GM23338 (cell line): Measurements from ENCODE around the gene BEND7. TPM values are rescaled to one million over a fixed set of nuclear protein-coding genes. Genes with fewer than 3 reads are reported as not detected.

ENCODE experiments used
- ATAC-seq: fragments of 200-7000 bp; cut with Tn5 transposase; 3 replicates; pipeline ENCODE4 v1.9.1; 2020
- DNase-seq: peaks from one replicate; pipeline ENCODE4 v3.0.0-alpha.2; 2015; ENCODE audit warnings: low spot score
- H2AFZ ChIP-seq: fragments of 200-600 bp; sonication (generic); 2 replicates; pipeline ENCODE4 v1.8.0; 2016; ENCODE audit warnings: antibody characterized with exemption, mild to moderate bottlenecking, moderate library complexity
- H3F3A ChIP-seq: fragments of 200-600 bp; sonication (generic); replicated peaks from 2 replicates; pipeline ENCODE4 v1.8.0; 2017; ENCODE audit warnings: antibody characterized with exemption, mixed run types, low read depth
- H3K27ac ChIP-seq: fragments of 200-600 bp; sonication (generic); 2 replicates; pipeline ENCODE4 v1.6.1; 2016; ENCODE audit warnings: low read depth
- H3K27me3 ChIP-seq: fragments of 200-600 bp; sonication (generic); 2 replicates; pipeline ENCODE4 v1.8.0; 2016; ENCODE audit warnings: mild to moderate bottlenecking, mixed run types, moderate library complexity; ENCODE audit not compliant: insufficient read depth
- H3K36me3 ChIP-seq: fragments of 200-600 bp; sonication (generic); 2 replicates; pipeline ENCODE4 v1.8.0; 2016; ENCODE audit warnings: mild to moderate bottlenecking; ENCODE audit not compliant: insufficient read depth
- H3K4me1 ChIP-seq: fragments of 200-600 bp; sonication (generic); 2 replicates; pipeline ENCODE4 v1.8.0; 2016; ENCODE audit warnings: mild to moderate bottlenecking, moderate library complexity; ENCODE audit not compliant: insufficient read depth
- H3K4me2 ChIP-seq: fragments of 200-600 bp; sonication (generic); 2 replicates; pipeline ENCODE4 v1.7.1; 2017; ENCODE audit warnings: mixed run types
- H3K4me3 ChIP-seq: fragments of 200-600 bp; sonication (generic); 2 replicates; pipeline ENCODE4 v1.6.1; 2016; ENCODE audit warnings: mixed run types
- H3K79me2 ChIP-seq: fragments of 200-600 bp; sonication (generic); replicated peaks from 2 replicates; pipeline ENCODE4 v1.8.0; 2017; ENCODE audit warnings: mild to moderate bottlenecking; ENCODE audit not compliant: insufficient read depth
- H3K9me2 ChIP-seq: fragments of 200-600 bp; sonication (generic); 2 replicates; pipeline ENCODE4 v1.8.0; 2017; ENCODE audit not compliant: insufficient read depth
- H4K20me1 ChIP-seq: fragments of 200-600 bp; sonication (generic); replicated peaks from 2 replicates; pipeline ENCODE4 v1.8.0; 2017; ENCODE audit warnings: mild to moderate bottlenecking; ENCODE audit not compliant: insufficient read depth
- H3K27ac Mint-ChIP-seq: 2 replicates; pipeline ENCODE4 v1.8.0; 2020; ENCODE audit warnings: inconsistent platforms, mild to moderate bottlenecking, moderate library complexity, mixed read lengths
- H3K27me3 Mint-ChIP-seq: 3 replicates; pipeline ENCODE4 v1.8.0; 2022; ENCODE audit warnings: low read depth, mild to moderate bottlenecking, moderate library complexity, mixed read lengths, inconsistent platforms; ENCODE audit not compliant: insufficient read depth, poor library complexity
- H3K36me3 Mint-ChIP-seq: 3 replicates; pipeline ENCODE4 v1.8.0; 2021; ENCODE audit warnings: low read depth, mild to moderate bottlenecking, inconsistent platforms, moderate library complexity, mixed read lengths
- H3K4me1 Mint-ChIP-seq: 3 replicates; pipeline ENCODE4 v1.8.0; 2020; ENCODE audit warnings: mild to moderate bottlenecking, inconsistent platforms, mixed read lengths
- H3K4me3 Mint-ChIP-seq: 3 replicates; pipeline ENCODE4 v1.8.0; 2021; ENCODE audit warnings: moderate library complexity, mild to moderate bottlenecking, inconsistent platforms, mixed read lengths
- H3K9me3 Mint-ChIP-seq: 3 replicates; pipeline ENCODE4 v1.8.0; 2020; ENCODE audit warnings: moderate library complexity, mild to moderate bottlenecking, inconsistent platforms, mixed read lengths
- CREB1 ChIP-seq: fragments of 250-450 bp; sonication (Bioruptor Pico); IDR thresholded peaks from 2 replicates; pipeline ENCODE4 v1.5.0; 2020; ENCODE audit warnings: low read depth, mild to moderate bottlenecking, moderate library complexity
- EZH2phosphoT487 ChIP-seq: fragments of 200-600 bp; sonication (generic); IDR thresholded peaks from one replicate; pipeline ENCODE4 v1.8.1; 2018; ENCODE audit warnings: antibody characterized with exemption; ENCODE audit not compliant: unreplicated experiment
- JUNB ChIP-seq: IDR thresholded peaks from one replicate; pipeline ENCODE4 v1.6.1; 2016; ENCODE audit warnings: antibody characterized with exemption; ENCODE audit not compliant: unreplicated experiment
- POLR2AphosphoS5 ChIP-seq: IDR thresholded peaks from 2 replicates; pipeline ENCODE4 v1.6.1; 2016; ENCODE audit warnings: antibody characterized with exemption, low read depth
- STAT1 ChIP-seq: IDR thresholded peaks from one replicate; pipeline ENCODE4 v1.6.1; 2016; ENCODE audit warnings: antibody characterized with exemption; ENCODE audit not compliant: unreplicated experiment
- polyA plus RNA-seq: library from polyadenylated mRNA; unstranded; fragments of >200 nt; fragmentation: Nextera tagmentation; extraction: Ambion mirVana; gene quantifications from 2 replicates; pipeline ENCODE4 v1.2.1, GENCODE V29; 2016
- total RNA-seq: library from RNA; depleted of rRNA; stranded (reverse); fragments of >200 nt; shearing (Covaris generic); gene quantifications from 2 replicates; pipeline ENCODE4 v1.2.3, GENCODE V29; 2014
- TF ChIP-seq, protein P1 (sequence below): fragments of 250-450 bp; sonication (Bioruptor Pico); IDR thresholded peaks from 2 replicates; pipeline ENCODE4 v1.5.0; 2020; ENCODE audit warnings: mild to moderate bottlenecking, moderate library complexity
- TF ChIP-seq, protein P2 (sequence below): IDR thresholded peaks from 2 replicates; pipeline ENCODE4 v1.6.1; 2016; ENCODE audit warnings: antibody characterized with exemption

Gene BEND7
- total and polyA plus RNA-seq, 2 experiments from 2014 or later = 3.1 to 9.6 TPM

DNA sequence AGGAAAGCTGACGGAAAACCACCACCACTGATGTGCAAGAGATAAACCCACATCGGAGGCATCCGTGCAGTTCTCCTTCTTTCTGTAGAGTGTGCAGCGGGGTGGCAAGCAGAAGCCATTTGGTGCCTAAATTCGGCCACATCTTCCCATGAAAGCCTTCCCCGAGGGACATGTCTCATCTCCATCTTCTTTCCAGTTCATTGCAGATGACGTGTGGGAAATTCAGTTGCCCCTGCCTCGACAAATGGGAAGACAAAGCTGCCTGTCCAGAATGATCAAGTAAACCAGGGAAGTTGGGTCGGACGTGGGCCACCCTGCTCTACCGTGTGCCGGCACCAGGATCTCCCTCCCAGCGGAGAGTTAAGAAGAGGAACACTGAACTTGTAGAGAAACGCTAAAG is 14.5 kb downstream of the BEND7 start (continued):
- TF ChIP-seq, protein P1, sequence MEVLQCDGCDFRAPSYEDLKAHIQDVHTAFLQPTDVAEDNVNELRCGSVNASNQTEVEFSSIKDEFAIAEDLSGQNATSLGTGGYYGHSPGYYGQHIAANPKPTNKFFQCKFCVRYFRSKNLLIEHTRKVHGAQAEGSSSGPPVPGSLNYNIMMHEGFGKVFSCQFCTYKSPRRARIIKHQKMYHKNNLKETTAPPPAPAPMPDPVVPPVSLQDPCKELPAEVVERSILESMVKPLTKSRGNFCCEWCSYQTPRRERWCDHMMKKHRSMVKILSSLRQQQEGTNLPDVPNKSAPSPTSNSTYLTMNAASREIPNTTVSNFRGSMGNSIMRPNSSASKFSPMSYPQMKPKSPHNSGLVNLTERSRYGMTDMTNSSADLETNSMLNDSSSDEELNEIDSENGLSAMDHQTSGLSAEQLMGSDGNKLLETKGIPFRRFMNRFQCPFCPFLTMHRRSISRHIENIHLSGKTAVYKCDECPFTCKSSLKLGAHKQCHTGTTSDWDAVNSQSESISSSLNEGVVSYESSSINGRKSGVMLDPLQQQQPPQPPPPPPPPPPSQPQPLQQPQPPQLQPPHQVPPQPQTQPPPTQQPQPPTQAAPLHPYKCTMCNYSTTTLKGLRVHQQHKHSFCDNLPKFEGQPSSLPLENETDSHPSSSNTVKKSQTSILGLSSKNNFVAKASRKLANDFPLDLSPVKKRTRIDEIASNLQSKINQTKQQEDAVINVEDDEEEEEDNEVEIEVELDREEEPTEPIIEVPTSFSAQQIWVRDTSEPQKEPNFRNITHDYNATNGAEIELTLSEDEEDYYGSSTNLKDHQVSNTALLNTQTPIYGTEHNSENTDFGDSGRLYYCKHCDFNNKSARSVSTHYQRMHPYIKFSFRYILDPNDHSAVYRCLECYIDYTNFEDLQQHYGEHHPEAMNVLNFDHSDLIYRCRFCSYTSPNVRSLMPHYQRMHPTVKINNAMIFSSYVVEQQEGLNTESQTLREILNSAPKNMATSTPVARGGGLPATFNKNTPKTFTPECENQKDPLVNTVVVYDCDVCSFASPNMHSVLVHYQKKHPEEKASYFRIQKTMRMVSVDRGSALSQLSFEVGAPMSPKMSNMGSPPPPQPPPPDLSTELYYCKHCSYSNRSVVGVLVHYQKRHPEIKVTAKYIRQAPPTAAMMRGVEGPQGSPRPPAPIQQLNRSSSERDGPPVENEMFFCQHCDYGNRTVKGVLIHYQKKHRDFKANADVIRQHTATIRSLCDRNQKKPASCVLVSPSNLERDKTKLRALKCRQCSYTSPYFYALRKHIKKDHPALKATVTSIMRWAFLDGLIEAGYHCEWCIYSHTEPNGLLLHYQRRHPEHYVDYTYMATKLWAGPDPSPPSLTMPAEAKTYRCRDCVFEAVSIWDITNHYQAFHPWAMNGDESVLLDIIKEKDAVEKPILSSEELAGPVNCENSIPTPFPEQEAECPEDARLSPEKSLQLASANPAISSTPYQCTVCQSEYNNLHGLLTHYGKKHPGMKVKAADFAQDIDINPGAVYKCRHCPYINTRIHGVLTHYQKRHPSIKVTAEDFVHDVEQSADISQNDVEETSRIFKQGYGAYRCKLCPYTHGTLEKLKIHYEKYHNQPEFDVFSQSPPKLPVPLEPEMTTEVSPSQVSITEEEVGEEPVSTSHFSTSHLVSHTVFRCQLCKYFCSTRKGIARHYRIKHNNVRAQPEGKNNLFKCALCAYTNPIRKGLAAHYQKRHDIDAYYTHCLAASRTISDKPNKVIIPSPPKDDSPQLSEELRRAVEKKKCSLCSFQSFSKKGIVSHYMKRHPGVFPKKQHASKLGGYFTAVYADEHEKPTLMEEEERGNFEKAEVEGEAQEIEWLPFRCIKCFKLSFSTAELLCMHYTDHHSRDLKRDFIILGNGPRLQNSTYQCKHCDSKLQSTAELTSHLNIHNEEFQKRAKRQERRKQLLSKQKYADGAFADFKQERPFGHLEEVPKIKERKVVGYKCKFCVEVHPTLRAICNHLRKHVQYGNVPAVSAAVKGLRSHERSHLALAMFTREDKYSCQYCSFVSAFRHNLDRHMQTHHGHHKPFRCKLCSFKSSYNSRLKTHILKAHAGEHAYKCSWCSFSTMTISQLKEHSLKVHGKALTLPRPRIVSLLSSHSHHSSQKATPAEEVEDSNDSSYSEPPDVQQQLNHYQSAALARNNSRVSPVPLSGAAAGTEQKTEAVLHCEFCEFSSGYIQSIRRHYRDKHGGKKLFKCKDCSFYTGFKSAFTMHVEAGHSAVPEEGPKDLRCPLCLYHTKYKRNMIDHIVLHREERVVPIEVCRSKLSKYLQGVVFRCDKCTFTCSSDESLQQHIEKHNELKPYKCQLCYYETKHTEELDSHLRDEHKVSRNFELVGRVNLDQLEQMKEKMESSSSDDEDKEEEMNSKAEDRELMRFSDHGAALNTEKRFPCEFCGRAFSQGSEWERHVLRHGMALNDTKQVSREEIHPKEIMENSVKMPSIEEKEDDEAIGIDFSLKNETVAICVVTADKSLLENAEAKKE (CRISPR knock-in tag) = no peak
- TF ChIP-seq JUNB (no peak), STAT1 (no peak), POLR2AphosphoS5 (no peak), CREB1 (CRISPR knock-in tag) (no peak), EZH2phosphoT487 (no peak)
- TF ChIP-seq, protein P2, sequence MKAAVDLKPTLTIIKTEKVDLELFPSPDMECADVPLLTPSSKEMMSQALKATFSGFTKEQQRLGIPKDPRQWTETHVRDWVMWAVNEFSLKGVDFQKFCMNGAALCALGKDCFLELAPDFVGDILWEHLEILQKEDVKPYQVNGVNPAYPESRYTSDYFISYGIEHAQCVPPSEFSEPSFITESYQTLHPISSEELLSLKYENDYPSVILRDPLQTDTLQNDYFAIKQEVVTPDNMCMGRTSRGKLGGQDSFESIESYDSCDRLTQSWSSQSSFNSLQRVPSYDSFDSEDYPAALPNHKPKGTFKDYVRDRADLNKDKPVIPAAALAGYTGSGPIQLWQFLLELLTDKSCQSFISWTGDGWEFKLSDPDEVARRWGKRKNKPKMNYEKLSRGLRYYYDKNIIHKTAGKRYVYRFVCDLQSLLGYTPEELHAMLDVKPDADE = no peak

DNA sequence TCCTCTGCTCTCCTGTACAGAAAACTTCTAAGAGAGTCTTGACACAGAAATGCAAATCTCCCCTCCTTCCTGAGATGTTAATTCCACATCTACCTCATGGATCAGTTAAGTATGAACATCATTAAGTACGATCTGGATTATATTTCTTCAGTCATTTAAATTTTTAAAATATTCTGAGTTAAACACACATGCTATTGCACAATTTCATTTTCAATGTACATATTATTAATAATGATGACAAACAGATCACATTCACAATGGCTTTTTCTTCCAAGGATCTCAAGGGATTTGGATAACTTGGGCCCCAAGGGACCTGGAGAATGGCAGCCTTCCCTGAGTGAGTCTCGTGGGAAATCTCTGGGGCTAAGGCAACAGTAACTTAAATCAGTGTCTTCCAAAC is 16.2 kb downstream of the BEND7 start:
- Histone ChIP-seq H4K20me1 (no peaks in the 10 kb centered on the region), H3K4me3 (no peak overlapping the region), H3K4me1 (no peaks in the 10 kb centered on the region), H2AFZ (no peak overlapping the region), H3K79me2 (no peaks in the 10 kb centered on the region), H3K4me2 (no peak overlapping the region), H3K27me3 (no peaks in the 10 kb centered on the region), H3K27ac (no peak overlapping the region), H3F3A (no peaks in the 10 kb centered on the region), H3K9me2 (no peaks in the 10 kb centered on the region), H3K36me3 (no peaks in the 10 kb centered on the region)
- no peaks in the 10 kb centered on the region for H3K36me3 Mint-ChIP-seq
- no peak overlapping the region for H3K4me3 Mint-ChIP-seq
- TF ChIP-seq POLR2AphosphoS5 (no peak), EZH2phosphoT487 (no peak), CREB1 (CRISPR knock-in tag) (no peak)
- TF ChIP-seq, protein P1 (CRISPR knock-in tag) = no peak
- TF ChIP-seq, protein P2 = no peak
- DNase-seq (no peak), ATAC-seq (no peak)
- no peaks in the 10 kb centered on the region for H3K4me1 Mint-ChIP-seq
- no peak overlapping the region for H3K27ac Mint-ChIP-seq
- no peaks in the 10 kb centered on the region for H3K9me3 Mint-ChIP-seq
- H3K27me3 Mint-ChIP-seq = peaks cover 3% of the 10 kb centered on the region
